ENCODE data around the gene CPM. TPM values are rescaled to one million over a fixed set of nuclear protein-coding genes. Genes with fewer than 3 reads are reported as not detected.

Gene CPM
- polyA plus RNA-seq, 1 donor (not counting 4 experiments of a cell fraction or from before 2014, with no cell fraction given): 2.5 TPM

GRCh38 chr12:68888243-68888642, 44.7 kb downstream of the CPM start:
- no peak overlapping the region for H2AFZ ChIP-seq (ENCODE audit: control insufficient read depth, low read length)
- H3K79me2 ChIP-seq (ENCODE audit: control insufficient read depth, insufficient read depth, low read length): no peaks in the 10 kb centered on the region
- FAIRE-seq (no peak), DNase-seq (ENCODE audit: low read depth, low spot score) (no peak)
- H3K27me3 ChIP-seq (ENCODE audit: control insufficient read depth, extremely low read depth, insufficient read depth, low read length): no peaks in the 10 kb centered on the region
- no peak overlapping the region for H3K9ac ChIP-seq (ENCODE audit: control insufficient read depth, extremely low read depth, insufficient read depth, low read length)
- H3K27ac ChIP-seq (ENCODE audit: control insufficient read depth, insufficient read depth, low read length): no peak overlapping the region
- no peak overlapping the region for H3K4me3 ChIP-seq (ENCODE audit: control insufficient read depth in 2 of 3, extremely low read depth in 1 of 3, insufficient read depth in 2 of 3, low read depth in 1 of 3, low read length in 3 of 3)
- no peaks in the 10 kb centered on the region for H3K9me1 ChIP-seq (ENCODE audit: control insufficient read depth, extremely low read depth, insufficient read depth, low read length)
- no peaks in the 10 kb centered on the region for H3K36me3 ChIP-seq (ENCODE audit: control insufficient read depth in 2 of 2, extremely low read depth in 1 of 2, insufficient read depth in 2 of 2, low read length in 2 of 2)
- H4K20me1 ChIP-seq (ENCODE audit: control insufficient read depth, extremely low read depth, insufficient read depth, low read length): no peaks in the 10 kb centered on the region
- H3K4me1 ChIP-seq (ENCODE audit: control insufficient read depth, extremely low read depth, insufficient read depth, low read length): no peaks in the 10 kb centered on the region
- H3K9me3 ChIP-seq (ENCODE audit: control insufficient read depth, low read depth, low read length): no peaks in the 10 kb centered on the region
- TF ChIP-seq EZH2 (IDR thresholded peaks at IDR 0.05; ENCODE audit: low read length) (no peak), CTCF (optimal IDR thresholded peaks at IDR 0.05 in 1 of 3, IDR thresholded peaks at IDR 0.05 in 1 of 3, conservative IDR thresholded peaks at IDR 0.05 in 1 of 3; ENCODE audit: extremely low read depth in 1 of 3, insufficient read depth in 2 of 3, low read length in 3 of 3) (no peak)
- H3K4me2 ChIP-seq (ENCODE audit: control insufficient read depth, extremely low read depth, insufficient read depth, low read depth, low read length): no peak overlapping the region
- dilution Hi-C loops (cut with MboI; ENCODE audit: extremely low pct_ligation_motif_present, low sequenced_read_pairs): no loop called here

GRCh38 chr12:68887641-68888040, 45.3 kb downstream of the CPM start:
- TF ChIP-seq EZH2 (IDR thresholded peaks at IDR 0.05; ENCODE audit: low read length): no peak
- no peak for TF ChIP-seq CTCF (optimal IDR thresholded peaks at IDR 0.05 in 1 of 3, IDR thresholded peaks at IDR 0.05 in 1 of 3, conservative IDR thresholded peaks at IDR 0.05 in 1 of 3; ENCODE audit: extremely low read depth in 1 of 3, insufficient read depth in 2 of 3, low read length in 3 of 3)
- Histone ChIP-seq H2AFZ (ENCODE audit: control insufficient read depth, low read length) (no peak overlapping the region), H3K36me3 (ENCODE audit: control insufficient read depth in 2 of 2, extremely low read depth in 1 of 2, insufficient read depth in 2 of 2, low read length in 2 of 2) (no peaks in the 10 kb centered on the region), H4K20me1 (ENCODE audit: control insufficient read depth, extremely low read depth, insufficient read depth, low read length) (no peaks in the 10 kb centered on the region), H3K79me2 (ENCODE audit: control insufficient read depth, insufficient read depth, low read length) (no peaks in the 10 kb centered on the region), H3K27ac (ENCODE audit: control insufficient read depth, insufficient read depth, low read length) (no peak overlapping the region), H3K9ac (ENCODE audit: control insufficient read depth, extremely low read depth, insufficient read depth, low read length) (no peak overlapping the region), H3K27me3 (ENCODE audit: control insufficient read depth, extremely low read depth, insufficient read depth, low read length) (no peaks in the 10 kb centered on the region), H3K9me3 (ENCODE audit: control insufficient read depth, low read depth, low read length) (no peaks in the 10 kb centered on the region), H3K4me3 (ENCODE audit: control insufficient read depth in 2 of 3, extremely low read depth in 1 of 3, insufficient read depth in 2 of 3, low read depth in 1 of 3, low read length in 3 of 3) (no peak overlapping the region), H3K4me2 (ENCODE audit: control insufficient read depth, extremely low read depth, insufficient read depth, low read depth, low read length) (no peak overlapping the region), H3K4me1 (ENCODE audit: control insufficient read depth, extremely low read depth, insufficient read depth, low read length) (no peaks in the 10 kb centered on the region), H3K9me1 (ENCODE audit: control insufficient read depth, extremely low read depth, insufficient read depth, low read length) (no peaks in the 10 kb centered on the region)
- dilution Hi-C loops (cut with MboI; ENCODE audit: extremely low pct_ligation_motif_present, low sequenced_read_pairs): no loop called here
- no peak for DNase-seq (ENCODE audit: low read depth, low spot score)
- FAIRE-seq: no peak

All from keratinocyte (primary cell).